Ovary (tissue), 9 donors: Measurements from ENCODE around the gene ACR. TPM values are rescaled to one million over a fixed set of nuclear protein-coding genes. Genes with fewer than 3 reads are reported as not detected.

Experiments used
- DNase-seq, 5 donors: peaks; one replicate each; pipeline ENCODE4 v3.0.0-alpha.2; 2019 to 2020
- H3K27ac ChIP-seq, 2 donors: fragments of 200-600 bp; one replicate each; pipeline versions ENCODE4 v1.5.1 to v1.8.0; 2019 to 2022
- H3K27me3 ChIP-seq: fragments of 200-600 bp; one replicate; pipeline ENCODE4 v1.8.0; 2022
- H3K36me3 ChIP-seq: fragments of 200-600 bp; sonication (generic); one replicate; pipeline ENCODE4 v1.5.1; 2019
- H3K4me1 ChIP-seq: one replicate; pipeline ENCODE4 v1.8.1; 2013; ENCODE audit warnings: mild to moderate bottlenecking, moderate library complexity; ENCODE audit not compliant: insufficient read depth
- H3K4me3 ChIP-seq: fragments of 200-600 bp; sonication (generic); one replicate; pipeline ENCODE4 v1.5.1; 2017
- H3K9me3 ChIP-seq, 2 donors: fragments of 200-600 bp in 1 of 2; sonication (generic) in 1 of 2; one replicate each; pipeline versions ENCODE4 v1.5.1 to v1.8.1; 2013 to 2019; ENCODE audit warnings: mild to moderate bottlenecking in 1 of 2, moderate library complexity in 1 of 2
- EP300 ChIP-seq: sonication (generic); formaldehyde crosslinking; IDR thresholded peaks from one replicate; pipeline ENCODE4 v1.6.1; 2017; ENCODE audit warnings: antibody characterized with exemption
- POLR2A ChIP-seq: fragments of 450-650 bp; IDR thresholded peaks from one replicate; pipeline ENCODE4 v1.6.1; 2017; ENCODE audit warnings: antibody characterized with exemption, mild to moderate bottlenecking, moderate library complexity
- WGBS, 3 donors: extraction: QIAGEN DNeasy Blood & Tissue Kit in 1 of 3; methylation state at CpG; one replicate each; pipeline versions ENCODE4 v1.1.5 to v1.1.7; 2013 to 2017; 5-methylcytosine and 5-hydroxymethylcytosine counted together
- intact Hi-C, 4 donors: fragments of 100-400 bp; cut with DNase I; formaldehyde crosslinking; loops; one replicate each; pipeline versions ENCODE4 v1.11.0 to v1.15.1; 2022 to 2023
- polyA plus RNA-seq, 2 donors: library from polyadenylated mRNA; stranded (reverse); fragments of 200-250 nt in 1 of 2; fragments of 350-450 nt in 1 of 2; fragmentation: Illumina TruSeq in 1 of 2; extraction: RNeasy Lipid Tissue Mini Kit (QIAGEN cat#74804) in 1 of 2; gene quantifications; one replicate each; pipeline ENCODE4 v1.2.3, GENCODE V29; 2013 to 2014
- total RNA-seq, 7 donors: library from RNA; depleted of rRNA in 2 of 7; stranded (reverse); fragments of >200 nt in 2 of 7; fragmentation: NEBNext Ultra II Directional in 3 of 7; extraction: Animal tissue kit (Norgen Biotek cat#: 25700) in 3 of 7; gene quantifications; one replicate each; pipeline versions ENCODE4 v1.1.0 to v1.2.4, GENCODE V29; 2016 to 2023
- TF ChIP-seq, protein P1 (sequence below), 3 donors: fragments of 450-650 bp in 2 of 3; fragments of 200-600 bp in 1 of 3; IDR thresholded peaks; one replicate each; pipeline versions ENCODE4 v1.5.1 to v1.8.0; 2016 to 2022; ENCODE audit warnings: antibody characterized with exemption in 3 of 3, mild to moderate bottlenecking in 1 of 3
- donor health status: DM: no; HTN: no; CAD: no; lungs with moderate emphysema.
- donor health status: DM: no; HTN: no; CAD: no.
- donor health status: Bipolar disorder and iron deficiency.
- donor health status: DM: yes; HTN: yes; CAD: no.
- donor health status: DM: no; HTN: no; CAD: no.
- donor health status: DM: yes; HTN: yes; CAD: no.

The ACR gene
- total and polyA plus RNA-seq, 9 donors = 0.25 to 1.3 (median 0.33) TPM; not detected in 4

DNA sequence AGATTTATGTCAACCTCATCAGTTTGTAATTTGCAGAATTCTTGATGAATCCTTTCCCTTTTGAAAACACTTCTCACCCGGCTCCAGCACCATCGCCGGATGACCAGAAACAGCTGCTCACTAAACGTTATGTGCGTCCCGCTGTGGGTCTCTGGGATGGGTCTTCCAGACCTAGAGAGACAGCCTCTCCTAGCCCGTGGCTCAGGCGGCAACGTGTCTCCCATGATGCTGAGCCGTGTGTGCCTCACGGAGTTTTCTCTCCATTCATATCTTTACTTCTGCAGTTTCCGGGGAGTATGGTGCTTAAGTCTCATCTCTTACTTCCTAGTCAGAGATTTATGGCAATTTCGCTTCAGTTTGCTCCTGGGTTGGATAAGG lies 25.0 kb upstream of the ACR start:
- Histone ChIP-seq H3K36me3 (no peaks in the 10 kb centered on the region), H3K27me3 (no peaks in the 10 kb centered on the region), H3K4me3 (no peak overlapping the region), H3K27ac (no peak overlapping the region), H3K9me3 (no peaks in the 10 kb centered on the region), H3K4me1 (no peaks in the 10 kb centered on the region)
- TF ChIP-seq EP300 (no peak), POLR2A (no peak)
- TF ChIP-seq, protein P1, sequence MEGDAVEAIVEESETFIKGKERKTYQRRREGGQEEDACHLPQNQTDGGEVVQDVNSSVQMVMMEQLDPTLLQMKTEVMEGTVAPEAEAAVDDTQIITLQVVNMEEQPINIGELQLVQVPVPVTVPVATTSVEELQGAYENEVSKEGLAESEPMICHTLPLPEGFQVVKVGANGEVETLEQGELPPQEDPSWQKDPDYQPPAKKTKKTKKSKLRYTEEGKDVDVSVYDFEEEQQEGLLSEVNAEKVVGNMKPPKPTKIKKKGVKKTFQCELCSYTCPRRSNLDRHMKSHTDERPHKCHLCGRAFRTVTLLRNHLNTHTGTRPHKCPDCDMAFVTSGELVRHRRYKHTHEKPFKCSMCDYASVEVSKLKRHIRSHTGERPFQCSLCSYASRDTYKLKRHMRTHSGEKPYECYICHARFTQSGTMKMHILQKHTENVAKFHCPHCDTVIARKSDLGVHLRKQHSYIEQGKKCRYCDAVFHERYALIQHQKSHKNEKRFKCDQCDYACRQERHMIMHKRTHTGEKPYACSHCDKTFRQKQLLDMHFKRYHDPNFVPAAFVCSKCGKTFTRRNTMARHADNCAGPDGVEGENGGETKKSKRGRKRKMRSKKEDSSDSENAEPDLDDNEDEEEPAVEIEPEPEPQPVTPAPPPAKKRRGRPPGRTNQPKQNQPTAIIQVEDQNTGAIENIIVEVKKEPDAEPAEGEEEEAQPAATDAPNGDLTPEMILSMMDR (IDR thresholded peaks at IDR 0.05) = no peak
- intact Hi-C loops = no loop called here
- 61 to 70% (median 68%) methylated on average over 13 of the region's 13 CpGs for WGBS, 3 donors
- no peak for DNase-seq

DNA sequence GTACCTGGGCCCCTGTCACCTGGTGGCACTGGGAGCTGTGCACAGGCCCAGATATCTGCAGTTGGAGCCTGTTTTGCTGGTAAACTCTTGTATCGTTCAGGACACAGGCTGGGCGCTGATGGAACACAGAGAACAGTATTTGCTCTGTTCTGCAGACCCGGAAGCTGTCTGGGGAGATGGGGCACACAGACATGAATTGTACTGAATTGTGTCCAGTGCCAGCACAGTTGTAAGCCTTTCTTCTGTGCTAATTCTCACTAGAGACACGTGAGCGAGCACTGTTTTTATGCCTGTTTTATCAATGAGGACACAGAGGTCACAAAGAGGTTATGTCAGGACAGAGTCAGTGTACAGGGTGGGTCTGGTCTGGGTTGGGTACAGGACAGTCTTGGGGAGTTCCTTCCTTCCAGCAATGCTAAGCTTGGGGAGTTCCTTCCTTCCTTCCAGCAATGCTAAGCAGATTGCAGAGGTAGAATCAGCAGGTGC lies 24.4 kb upstream of the ACR start:
- Histone ChIP-seq H3K27ac (no peak overlapping the region), H3K4me3 (no peak overlapping the region), H3K9me3 (no peaks in the 10 kb centered on the region), H3K36me3 (no peaks in the 10 kb centered on the region), H3K4me1 (no peaks in the 10 kb centered on the region), H3K27me3 (no peaks in the 10 kb centered on the region)
- no peak for DNase-seq
- intact Hi-C loops = no loop called here
- TF ChIP-seq EP300 = no peak
- 79 to 85% (median 83%) methylated on average over 5 of the region's 5 CpGs for WGBS, 3 donors

DNA sequence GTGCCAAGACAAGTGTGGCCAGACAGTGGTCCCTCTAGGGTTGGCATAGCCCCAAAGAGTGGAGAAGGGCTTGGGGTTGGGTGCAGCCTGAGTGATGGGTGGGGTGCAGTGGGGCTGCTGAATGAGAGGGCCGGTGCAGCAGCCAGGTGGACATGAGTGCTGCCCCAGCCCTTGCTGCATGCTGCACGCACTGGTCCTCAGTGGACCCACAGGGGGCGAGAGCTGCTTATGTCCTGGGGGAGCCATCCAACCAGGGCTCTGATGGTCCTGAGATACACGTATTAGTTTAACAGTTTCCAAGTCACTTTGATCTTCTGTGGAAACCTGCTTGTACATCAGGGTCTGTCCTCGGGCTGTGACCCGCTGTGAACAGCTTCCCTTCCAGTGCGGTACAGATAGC lies 23.9 kb upstream of the ACR start:
- TF ChIP-seq POLR2A (no peak), EP300 (no peak)
- TF ChIP-seq, protein P1 (IDR thresholded peaks at IDR 0.05) = no peak
- intact Hi-C loops = no loop called here
- WGBS, 3 donors = 91 to 99% (median 93%) methylated on average over 7 of the region's 7 CpGs
- Histone ChIP-seq H3K9me3 (no peaks in the 10 kb centered on the region), H3K4me1 (no peaks in the 10 kb centered on the region), H3K36me3 (no peaks in the 10 kb centered on the region), H3K27me3 (no peaks in the 10 kb centered on the region), H3K27ac (no peak overlapping the region), H3K4me3 (no peak overlapping the region)
- no peak for DNase-seq

DNA sequence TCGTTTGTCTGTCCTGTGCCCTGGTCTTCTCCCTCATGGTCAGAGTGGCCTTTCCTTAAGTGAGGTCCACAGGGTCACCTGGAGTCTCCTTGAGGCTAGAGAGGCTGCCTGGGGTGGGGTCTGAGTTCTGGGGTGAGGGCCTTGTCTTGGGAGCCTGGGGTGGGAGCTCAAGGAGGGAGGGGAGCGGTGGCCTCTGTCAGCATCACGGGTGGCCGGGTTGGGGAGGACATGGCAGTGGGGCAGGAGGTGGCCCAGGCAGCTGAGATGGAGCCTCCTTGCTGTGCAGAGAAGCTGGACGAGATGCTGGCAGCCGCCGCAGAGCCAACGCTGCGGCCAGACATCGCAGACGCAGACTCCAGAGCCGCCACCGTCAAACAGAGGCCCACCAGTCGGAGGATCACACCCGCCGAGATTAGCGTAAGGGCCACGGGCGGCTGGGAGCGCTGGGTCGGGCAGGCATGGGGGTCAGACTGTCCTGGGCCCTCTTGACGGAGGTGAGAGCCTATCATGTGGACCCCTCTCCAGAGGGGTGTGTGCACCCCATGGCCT lies 23.3 kb upstream of the ACR start:
- intact Hi-C loops = no loop called here
- WGBS, 3 donors = 91 to 93% (median 92%) methylated on average over 22 of the region's 22 CpGs
- TF ChIP-seq, protein P1 (IDR thresholded peaks at IDR 0.05) = no peak
- TF ChIP-seq EP300 (no peak), POLR2A (no peak)
- no peaks in the 10 kb centered on the region for H3K9me3 ChIP-seq
- DNase-seq = no peak
- H3K4me1 ChIP-seq = no peaks in the 10 kb centered on the region
- no peak overlapping the region for H3K4me3 ChIP-seq
- no peak overlapping the region for H3K27ac ChIP-seq
- H3K36me3 ChIP-seq = no peaks in the 10 kb centered on the region
- H3K27me3 ChIP-seq = no peaks in the 10 kb centered on the region

DNA sequence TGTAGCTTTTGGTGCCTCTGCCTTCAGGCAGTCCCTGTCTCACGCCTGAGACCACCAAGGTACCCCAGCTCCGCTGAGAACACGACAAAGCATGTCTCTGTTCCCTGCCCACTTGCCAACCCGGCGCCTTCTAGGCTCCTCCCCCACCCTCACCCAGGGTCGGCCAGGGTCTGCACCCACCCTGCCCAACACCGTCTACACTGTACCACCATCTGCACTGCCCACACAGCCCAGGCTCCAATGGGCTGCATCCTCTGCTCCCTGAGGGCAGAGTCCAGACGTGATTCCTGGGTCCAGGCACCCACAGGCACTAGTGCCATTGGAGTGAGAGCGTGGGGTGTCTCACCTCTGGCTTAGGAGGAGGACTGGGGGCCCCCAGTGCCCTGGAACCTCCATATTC lies 22.8 kb upstream of the ACR start:
- H3K9me3 ChIP-seq = no peaks in the 10 kb centered on the region
- TF ChIP-seq, protein P1 (IDR thresholded peaks at IDR 0.05) = no peak
- no peak for TF ChIP-seq POLR2A
- no peak for TF ChIP-seq EP300
- intact Hi-C loops = no loop called here
- no peaks in the 10 kb centered on the region for H3K27me3 ChIP-seq
- no peak overlapping the region for H3K4me3 ChIP-seq
- H3K4me1 ChIP-seq = no peaks in the 10 kb centered on the region
- no peak for DNase-seq
- H3K36me3 ChIP-seq = no peaks in the 10 kb centered on the region
- no peak overlapping the region for H3K27ac ChIP-seq
- WGBS, 3 donors = 77 to 87% (median 87%) methylated on average over 9 of the region's 9 CpGs
